ENCODE results near the gene RASGRF2.

- TF ChIP-seq ZNF384 (IDR thresholded peaks at IDR 0.05) (no peak; the same call in 1 of the 2 replicates), TARDBP (IDR thresholded peaks at IDR 0.05) (no peak), FOXM1 (IDR thresholded peaks at IDR 0.05; ENCODE audit: borderline replicate concordance) (no peak), FOXA1 (IDR thresholded peaks at IDR 0.05) (no peak), SP1 (IDR thresholded peaks at IDR 0.05) (no peak), FOXK2 (IDR thresholded peaks at IDR 0.05) (no peak), SUZ12 (IDR thresholded peaks at IDR 0.05) (no peak), BHLHE40 (IDR thresholded peaks at IDR 0.05; ENCODE audit: borderline replicate concordance) (no peak), LEF1 (IDR thresholded peaks at IDR 0.05; ENCODE audit: borderline replicate concordance) (no peak)
Measured at GRCh38 chr5:81171769-81172168, 211.6 kb downstream of the RASGRF2 start.

Measured in HEK293T (cell line).